Measurements from ENCODE around the gene ZNF780A.
"Not testable (repeated sequence)": the region's sequence is repeated elsewhere in the genome, so short reads cannot be mapped to it uniquely, and the experiment has no call there.

The ZNF780A gene

DNA sequence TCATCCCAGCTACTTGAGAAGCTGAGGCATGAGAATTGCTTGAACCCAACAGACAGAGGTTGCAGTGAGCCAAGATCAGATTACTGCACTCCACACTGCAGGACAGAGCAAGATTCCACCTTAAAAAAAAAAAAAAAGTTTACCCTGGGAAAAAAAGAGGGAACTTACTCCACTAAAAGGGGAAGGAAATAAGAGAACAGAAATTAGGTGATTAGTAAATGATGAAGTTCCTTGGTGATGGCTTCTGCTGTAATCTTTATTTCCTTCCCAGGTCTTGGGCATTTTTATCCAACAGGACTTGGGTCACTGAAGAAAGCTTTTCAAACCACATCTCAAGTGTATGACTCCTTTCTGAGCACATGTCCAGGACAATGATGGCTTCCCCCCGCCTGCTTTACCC, 9.3 kb downstream of the ZNF780A start:
- DNase-seq: no peak

DNA sequence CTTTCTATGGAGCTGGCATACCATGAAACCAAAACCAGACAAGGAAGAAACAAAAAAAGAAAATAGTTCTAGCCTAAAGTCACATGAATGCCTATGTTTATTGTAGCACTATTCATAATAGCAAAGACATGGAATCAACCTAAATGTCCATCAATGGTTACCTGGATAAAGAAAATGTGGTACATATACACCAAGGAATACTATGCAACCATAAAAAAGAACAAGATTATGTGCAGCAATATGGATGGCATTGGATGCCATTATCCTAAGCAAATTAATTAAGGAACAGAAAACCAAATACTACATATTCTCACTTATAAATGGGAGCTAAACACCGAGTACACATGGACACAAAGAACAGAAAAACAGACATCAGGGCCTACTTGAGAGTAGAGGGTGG, 10.5 kb downstream of the ZNF780A start:
- no peak for DNase-seq

DNA sequence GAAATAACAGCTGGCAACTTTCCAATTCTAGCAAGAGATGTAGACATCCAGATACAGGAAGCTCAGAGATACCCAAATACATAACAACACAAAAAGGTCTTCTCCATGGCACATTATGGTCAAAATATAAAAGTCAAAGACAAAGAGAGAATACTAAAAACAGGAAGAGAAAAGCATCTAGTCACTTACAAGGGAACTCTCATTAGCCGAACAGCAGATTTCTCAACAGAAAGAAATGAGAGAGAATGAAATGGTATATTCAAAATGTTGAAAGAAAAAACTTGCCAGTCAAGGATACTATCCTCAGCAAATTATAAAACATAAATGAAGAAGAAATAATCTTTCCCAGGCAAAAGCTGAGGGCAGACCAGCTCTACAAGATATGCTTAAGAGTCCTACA, 12.4 kb downstream of the ZNF780A start:
- DNase-seq: no peak

DNA sequence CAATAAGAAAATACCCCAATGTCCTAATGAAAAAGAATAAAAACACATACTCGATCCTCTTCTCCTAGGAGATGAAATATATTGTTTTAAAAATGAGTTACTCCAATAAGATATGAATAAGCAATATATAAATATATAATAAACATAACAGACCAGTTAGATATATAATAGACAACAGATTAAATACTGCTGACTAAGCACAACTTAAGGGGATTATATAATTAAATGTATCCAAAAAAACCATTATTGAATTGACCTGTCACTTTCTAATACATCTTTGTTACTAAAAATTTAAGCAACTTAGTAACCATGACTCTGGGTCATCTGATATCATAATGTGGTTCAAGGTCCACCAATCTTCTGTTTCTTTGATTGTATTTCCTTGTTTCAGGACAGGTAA, 20.7 kb downstream of the ZNF780A start:
- DNase-seq: no peak

DNA sequence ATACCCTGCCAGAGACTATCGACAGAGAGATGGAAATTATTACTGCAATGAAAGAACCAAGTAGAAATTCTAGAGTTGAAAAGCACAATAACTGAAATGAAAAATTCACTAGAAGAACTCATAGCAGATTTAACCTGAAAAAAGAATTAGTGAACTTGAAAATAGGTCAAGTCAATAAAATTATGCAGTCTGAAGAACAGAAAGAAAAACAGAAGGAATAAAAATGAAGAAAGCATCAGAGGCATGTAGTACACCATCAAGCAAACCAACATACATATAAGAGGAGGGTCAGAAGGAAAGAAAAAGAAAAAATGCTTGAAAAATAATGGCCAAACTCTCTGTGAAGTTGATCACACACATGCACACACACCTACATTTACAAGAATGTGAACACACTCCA, 31.1 kb downstream of the ZNF780A start:
- no peak for DNase-seq

DNA sequence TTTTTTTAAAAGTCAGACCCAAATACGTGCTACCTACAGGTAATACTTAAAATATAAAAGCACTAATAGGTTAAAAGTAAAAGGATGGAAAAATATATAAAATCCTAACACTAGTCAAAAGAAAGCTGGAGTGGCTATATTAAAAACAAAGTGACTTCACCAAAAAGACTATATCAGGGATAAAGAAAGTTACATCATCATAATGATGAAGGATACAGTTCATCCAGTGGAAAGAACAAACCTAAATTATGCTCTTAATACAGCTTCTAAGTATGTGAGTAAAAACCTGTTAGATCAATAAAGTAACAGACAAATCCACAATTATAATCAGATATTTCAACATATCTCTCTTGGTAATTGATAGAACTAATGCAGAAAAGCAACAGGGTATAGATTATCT, 33.6 kb downstream of the ZNF780A start:
- DNase-seq: no peak

DNA sequence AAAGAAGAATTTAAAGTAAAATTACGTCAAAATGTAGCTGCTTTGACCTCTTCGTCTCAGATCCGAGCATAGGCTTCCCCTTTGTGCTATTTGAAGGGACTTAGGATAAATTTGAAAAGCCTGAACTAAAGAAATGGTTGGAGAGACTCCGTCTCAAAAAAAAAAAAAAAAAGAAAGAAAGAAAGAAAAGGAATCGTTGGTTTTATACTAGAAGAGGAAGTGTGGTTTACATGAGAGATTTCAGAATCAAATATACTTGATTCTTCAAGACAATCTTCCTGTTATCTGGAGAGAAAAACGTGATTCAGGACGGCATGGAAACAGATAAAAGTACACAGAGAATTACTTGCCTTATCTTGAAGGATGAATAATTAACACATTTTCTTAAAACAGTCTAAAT, 34.2 kb downstream of the ZNF780A start:
- DNase-seq: no peak

DNA sequence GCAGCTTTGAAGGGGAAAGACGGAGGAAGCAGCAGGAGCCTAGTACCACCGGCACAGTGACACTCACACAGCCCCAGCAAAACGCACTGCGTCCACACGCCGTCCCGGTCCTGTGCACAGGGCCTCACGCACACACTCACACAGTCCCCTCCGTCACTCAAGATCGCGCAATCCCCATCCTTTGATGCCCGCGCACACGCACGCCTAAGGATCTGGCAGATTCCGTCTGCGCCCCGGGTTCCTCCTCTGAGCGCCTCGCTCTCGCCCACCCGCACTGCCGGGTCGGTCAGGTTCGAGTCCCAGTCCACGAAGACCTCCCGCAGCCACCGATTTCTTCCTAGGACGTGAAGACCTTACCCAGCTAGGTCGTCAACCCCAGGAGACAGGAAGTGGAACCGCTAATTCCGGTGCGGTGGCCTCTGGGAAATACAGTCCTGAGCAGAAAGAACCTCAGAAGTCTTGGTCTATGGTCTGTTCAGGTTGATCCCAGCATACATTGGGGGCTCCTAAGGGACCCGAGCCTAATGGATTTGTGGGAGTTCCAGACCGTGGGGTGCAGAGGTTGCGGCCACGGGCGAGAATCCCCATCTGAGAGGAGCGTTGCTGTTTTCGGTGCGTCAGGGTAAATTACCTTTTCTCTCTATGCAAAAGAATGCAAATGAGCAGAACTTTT, 34.8 kb downstream of the ZNF780A start, which contains the start of gene ZNF780B:
ZNF780B (minus strand) TSS at position 400 of the 673 bp plus-strand sequence. CDS start 5,899 bp downstream, outside the sequence.
- peak; percentile 55 for DNase-seq

DNA sequence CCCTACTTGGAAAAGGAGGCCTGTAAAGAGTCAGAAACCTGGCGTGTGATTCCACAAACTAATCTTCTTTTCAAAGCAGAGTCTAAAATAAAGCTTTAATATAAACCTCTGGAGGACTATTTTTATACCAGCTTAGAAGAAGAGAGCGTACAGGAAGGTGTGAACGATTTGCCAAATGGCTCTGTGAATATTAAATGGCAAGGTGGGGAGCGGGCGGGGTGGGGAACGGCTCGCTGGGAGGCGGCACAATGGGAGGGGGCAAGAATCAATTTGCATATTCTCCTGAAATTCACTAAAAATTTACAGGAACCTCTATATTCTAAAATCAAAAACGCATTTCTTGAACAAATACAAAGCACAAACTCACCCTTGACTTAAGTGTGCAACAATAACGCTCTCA, 35.7 kb downstream of the ZNF780A start:
- DNase-seq: no peak

DNA sequence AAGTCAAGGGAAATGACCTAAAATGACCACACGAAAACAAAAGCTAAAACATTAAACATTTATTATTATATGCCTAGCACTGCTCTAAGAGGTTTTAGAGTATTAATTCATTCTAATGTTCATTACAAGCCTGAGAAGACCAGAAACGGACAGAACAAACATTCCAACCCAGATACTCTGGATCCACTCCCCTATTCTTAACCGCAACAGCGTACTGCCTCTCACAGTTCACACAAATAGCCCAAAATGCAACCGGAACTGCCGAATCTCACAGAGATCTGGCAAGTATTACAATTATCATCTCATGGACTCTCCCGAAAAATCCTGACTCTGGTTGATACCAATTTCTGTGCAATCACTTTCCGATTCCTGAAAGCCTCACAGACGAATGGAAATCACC, 36.1 kb downstream of the ZNF780A start:
- no peak for DNase-seq

DNA sequence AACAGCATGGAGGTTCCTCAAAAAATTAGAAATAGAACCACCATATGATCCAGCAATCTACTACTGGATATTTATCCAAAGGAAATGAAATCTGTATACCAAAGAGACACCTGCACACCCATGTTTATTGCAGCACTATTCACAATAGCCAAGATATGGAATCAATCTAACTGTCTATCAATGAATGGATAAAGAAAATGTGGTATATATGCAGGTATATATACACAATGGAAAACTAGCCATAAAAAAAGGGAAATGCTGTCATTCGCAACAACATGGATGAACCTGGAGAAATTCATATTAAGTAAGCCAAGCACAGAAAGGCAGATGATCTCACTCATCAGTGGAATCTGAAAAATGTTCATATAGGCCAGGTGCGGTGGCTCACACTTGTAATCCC, 37.3 kb downstream of the ZNF780A start:
- no peak for DNase-seq

DNA sequence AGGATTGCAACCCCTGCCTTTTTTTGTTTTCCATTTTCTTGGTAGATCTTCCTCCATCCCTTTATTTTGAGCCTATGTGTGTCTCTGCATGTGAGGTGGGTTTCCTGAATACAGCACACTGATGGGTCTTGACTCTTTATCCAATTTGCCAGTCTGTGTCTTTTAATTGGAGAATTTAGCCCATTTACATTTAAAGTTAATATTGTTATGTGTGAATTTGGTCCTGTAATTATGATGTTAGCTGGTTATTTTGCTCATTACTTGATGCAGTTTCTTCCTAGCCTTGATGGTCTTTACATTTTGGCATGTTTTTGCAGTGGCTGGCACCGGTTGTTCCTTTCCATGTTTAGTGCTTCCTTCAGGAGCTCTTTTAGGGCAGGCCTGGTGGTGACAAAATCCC, 49.0 kb downstream of the ZNF780A start:
- DNase-seq: not testable (repeated sequence)

DNA sequence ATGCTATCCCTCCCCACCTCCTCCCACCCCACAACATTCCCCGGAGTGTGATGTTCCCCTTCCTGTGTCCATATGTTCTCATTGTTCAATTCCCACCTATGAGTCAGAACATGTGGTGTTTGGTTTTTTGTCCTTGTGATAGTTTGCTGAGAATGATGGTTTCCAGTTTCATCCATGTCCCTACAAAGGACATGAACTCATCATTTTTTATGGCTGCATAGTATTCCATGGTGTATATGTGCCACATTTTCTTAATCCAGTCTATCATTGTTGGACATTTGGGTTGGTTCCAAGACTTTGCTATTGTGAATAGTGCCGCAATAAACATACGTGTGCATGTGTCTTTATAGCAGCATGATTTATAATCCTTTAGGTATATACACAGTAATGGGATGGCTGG, 52.7 kb downstream of the ZNF780A start:
- not testable (repeated sequence) for DNase-seq

DNA sequence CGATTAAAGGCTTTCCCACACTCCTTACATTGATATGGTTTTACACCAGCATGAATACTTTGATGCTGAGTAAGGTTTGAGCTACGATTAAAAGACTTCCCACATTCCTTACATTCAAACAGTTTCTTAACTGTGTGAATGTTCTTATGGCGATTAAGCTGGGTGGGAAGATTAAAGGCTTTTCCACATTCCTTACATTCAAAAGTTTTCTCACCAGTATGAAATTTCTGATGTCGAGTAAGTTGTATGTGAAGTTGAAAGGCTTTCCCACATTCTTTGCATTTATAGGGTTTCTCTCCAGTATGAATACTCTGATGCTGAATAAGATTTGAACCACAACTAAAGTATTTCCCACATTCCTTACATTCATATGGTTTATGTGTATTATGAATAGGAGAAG, 54.7 kb downstream of the ZNF780A start:
- DNase-seq: no peak

DNA sequence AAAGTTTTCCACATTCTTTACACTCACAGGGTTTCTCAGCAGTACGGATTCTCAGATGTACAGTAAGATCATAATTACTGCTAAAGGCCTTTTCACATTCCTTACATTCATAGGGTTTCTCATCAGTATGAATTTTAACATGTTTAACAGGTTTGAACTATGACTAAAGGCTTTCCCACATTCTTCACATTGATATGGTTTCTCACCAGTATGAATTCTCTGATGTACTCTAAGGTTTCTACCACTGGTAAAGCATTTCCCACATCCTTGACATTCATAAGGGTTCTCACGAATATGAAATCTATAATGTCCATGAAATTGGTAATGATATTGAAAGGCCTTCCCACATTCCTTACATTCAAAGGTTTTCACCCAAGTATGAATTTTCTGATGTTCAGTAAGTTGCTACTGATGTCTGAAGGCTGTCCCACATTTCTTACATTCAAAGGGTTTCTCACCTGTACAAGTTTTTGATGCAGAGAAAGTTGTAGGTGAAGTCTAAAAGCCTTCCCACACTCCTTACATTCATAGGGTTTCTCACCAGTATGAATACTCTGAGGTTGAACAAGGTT, 56.7 kb downstream of the ZNF780A start:
- no peak for DNase-seq

DNA sequence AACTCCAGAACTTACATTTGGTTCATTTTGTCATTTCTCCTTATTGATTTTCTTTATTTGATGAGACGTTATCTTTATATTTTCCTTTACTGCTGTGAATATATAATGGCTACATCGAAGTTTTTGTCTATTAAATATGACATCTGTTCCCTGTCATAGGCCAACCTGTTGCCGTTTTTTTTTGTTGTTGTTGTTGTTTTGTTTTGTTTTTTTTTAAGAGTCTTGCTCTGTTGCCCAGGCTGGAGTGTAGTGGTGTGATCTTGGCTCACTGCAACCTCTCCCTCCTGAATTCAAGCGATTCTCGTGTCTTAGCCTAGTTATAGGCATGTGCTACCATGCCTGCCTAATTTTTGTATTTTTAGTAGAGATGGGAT, 64.2 kb downstream of the ZNF780A start:
- DNase-seq: no peak

DNA sequence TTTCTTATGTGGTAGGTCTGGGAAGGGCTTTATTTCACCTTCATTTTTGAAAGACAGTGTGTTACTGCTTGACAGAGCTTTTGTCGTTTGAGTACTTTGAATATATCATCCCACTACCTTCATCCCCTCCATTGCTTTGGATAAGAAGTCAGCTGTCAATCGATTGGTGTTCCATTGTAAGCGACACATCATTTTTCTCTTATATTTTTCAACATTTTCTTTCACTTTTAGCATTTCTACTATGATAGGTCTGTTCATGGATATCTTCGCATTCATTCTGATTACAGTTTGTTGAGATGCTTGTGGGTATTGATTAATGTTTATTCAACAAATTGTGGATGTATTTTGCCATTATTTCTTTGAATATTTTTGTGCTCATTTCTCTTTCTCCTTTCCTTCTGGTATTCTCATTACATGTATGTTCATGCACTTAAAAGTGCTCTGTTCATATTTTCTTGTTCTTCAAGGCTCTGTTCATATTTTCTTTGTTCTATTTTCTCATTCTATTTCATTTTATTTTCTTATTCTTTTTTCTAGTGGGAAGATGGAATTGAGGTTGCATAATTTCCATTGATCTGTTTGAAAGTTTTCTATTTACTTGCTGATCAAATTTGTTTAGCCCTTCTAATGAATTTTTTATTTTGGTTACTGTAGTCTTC, 64.7 kb downstream of the ZNF780A start:
- DNase-seq: no peak

DNA sequence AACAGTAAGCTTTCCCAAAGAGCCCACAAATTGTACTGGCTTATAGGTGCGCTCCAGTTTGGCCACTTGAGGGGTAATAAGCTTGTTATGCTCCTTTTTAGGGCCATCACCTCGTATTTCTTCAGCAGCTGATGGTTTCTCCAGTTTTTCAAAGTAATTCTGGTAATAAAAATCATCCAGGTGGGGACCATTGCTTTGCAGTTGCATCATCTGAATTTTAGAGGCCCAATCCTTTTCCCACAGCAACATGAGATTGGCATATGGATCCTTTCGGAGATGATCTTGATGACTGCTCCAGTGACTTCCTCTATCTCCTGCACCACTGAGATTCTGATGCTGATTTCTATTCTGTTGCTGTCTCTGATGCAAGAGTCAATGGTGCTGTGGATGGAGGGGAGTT, 66.8 kb downstream of the ZNF780A start:
- no peak for DNase-seq

Data from activated T-cell treated with anti-CD3 and anti-CD28 coated beads for 4 hours (primary cell).